HG03025 (cell line): Measurements from ENCODE around the gene DZIP1L.
"Not testable (repeated sequence)": the region's sequence is repeated elsewhere in the genome, so short reads cannot be mapped to it uniquely, and the experiment has no call there.

Experiments used
- ATAC-seq: cut with Tn5 transposase; IDR thresholded peaks from one replicate; pipeline ENCODE4 v1.9.1; 2021; ENCODE audit warnings: mild to moderate bottlenecking, moderate library complexity; ENCODE audit not compliant: unreplicated experiment, low FRiP score

The DZIP1L gene

GRCh38 chr3:138114988-138115971 lies at the start of gene DZIP1L:
Gene DZIP1L (minus strand): TSS chr3:138115608. CDS start chr3:138103971, 11,637 bp downstream.
- ATAC-seq = no peak

- no peak for ATAC-seq
Observed at GRCh38 chr3:138165061-138165460, 49.7 kb upstream of the DZIP1L start.

GRCh38 chr3:138157743-138158142 lies 42.3 kb upstream of the DZIP1L start:
- no peak for ATAC-seq

- no peak for ATAC-seq
Observed at GRCh38 chr3:138154534-138154933, 39.1 kb upstream of the DZIP1L start.

GRCh38 chr3:138148503-138148902 lies 33.1 kb upstream of the DZIP1L start:
- ATAC-seq = no peak

- ATAC-seq = not testable (repeated sequence)
Observed at GRCh38 chr3:138142181-138142580, 26.8 kb upstream of the DZIP1L start.

- ATAC-seq = no peak
Observed at GRCh38 chr3:138140940-138141339, 25.5 kb upstream of the DZIP1L start.

- ATAC-seq = no peak
Observed at GRCh38 chr3:138139691-138140090, 24.3 kb upstream of the DZIP1L start.

GRCh38 chr3:138137861-138138260 lies 22.5 kb upstream of the DZIP1L start:
- no peak for ATAC-seq

GRCh38 chr3:138136201-138136600 lies 20.8 kb upstream of the DZIP1L start:
- ATAC-seq = no peak

GRCh38 chr3:138135833-138136194 lies 20.4 kb upstream of the DZIP1L start:
- no peak for ATAC-seq

GRCh38 chr3:138135146-138135832 lies 19.9 kb upstream of the DZIP1L start:
- ATAC-seq = no peak

GRCh38 chr3:138132239-138132638 lies 16.8 kb upstream of the DZIP1L start, which contains the start of gene A4GNT:
Gene A4GNT (minus strand): TSS chr3:138132390. CDS start chr3:138131256, 1,134 bp downstream.
- no peak for ATAC-seq

- no peak for ATAC-seq
Observed at GRCh38 chr3:138127636-138128365, 12.4 kb upstream of the DZIP1L start.

GRCh38 chr3:138125548-138126221 lies 10.3 kb upstream of the DZIP1L start:
- ATAC-seq = no peak

GRCh38 chr3:138124706-138125355 lies 9.4 kb upstream of the DZIP1L start:
- ATAC-seq = no peak

GRCh38 chr3:138124188-138124587 lies 8.8 kb upstream of the DZIP1L start:
- ATAC-seq = no peak

- no peak for ATAC-seq
Observed at GRCh38 chr3:138119423-138119766, 4.0 kb upstream of the DZIP1L start.

GRCh38 chr3:138118612-138119422 lies 3.4 kb upstream of the DZIP1L start:
- ATAC-seq = peak; percentile 74
